H1 (cell line): ENCODE data around the gene SLC16A5. TPM values are rescaled to one million over a fixed set of nuclear protein-coding genes. Genes with fewer than 3 reads are reported as not detected.

Experiments used
- ASH2L ChIP-seq: fragments of 200-600, 300-600 bp; sonication (generic); IDR thresholded peaks from one replicate; pipeline ENCODE4 v1.7.1; 2017; ENCODE audit warnings: low read length
- CHD2 ChIP-seq: IDR thresholded peaks from 2 replicates; pipeline ENCODE4 v1.6.1; 2012; ENCODE audit warnings: low read length, improper control_type of control experiment
- CREB1 ChIP-seq: IDR thresholded peaks from 2 replicates; pipeline ENCODE4 v1.6.1; 2012; ENCODE audit warnings: inconsistent platforms
- CTBP2 ChIP-seq: IDR thresholded peaks from 2 replicates; pipeline ENCODE4 v1.7.0; 2011; ENCODE audit warnings: borderline replicate concordance, mild to moderate bottlenecking, moderate library complexity, mixed read lengths, low read length; ENCODE audit not compliant: insufficient read depth, insufficient read length
- EGR1 ChIP-seq: IDR thresholded peaks from 2 replicates; pipeline ENCODE4 v1.6.1; 2011; ENCODE audit warnings: low read depth, low read length, borderline replicate concordance
- HDAC6 ChIP-seq: IDR thresholded peaks from one replicate; pipeline ENCODE4 v1.7.1; 2012; ENCODE audit warnings: low read depth, mild to moderate bottlenecking, inconsistent platforms, low read length, moderate library complexity
- JUND ChIP-seq: IDR thresholded peaks from 2 replicates; pipeline ENCODE4 v1.6.1; 2011; ENCODE audit warnings: mild to moderate bottlenecking, improper control_type of control experiment, low read length
- KDM5A ChIP-seq: fragments of 200-600 bp; IDR thresholded peaks from 2 replicates; pipeline ENCODE4 v1.7.1; 2012; ENCODE audit warnings: mild to moderate bottlenecking, low read length, inconsistent platforms, mixed read lengths
- RBBP5 ChIP-seq: IDR thresholded peaks from 2 replicates; pipeline ENCODE4 v1.7.1; 2012; ENCODE audit warnings: low read depth, mild to moderate bottlenecking, inconsistent platforms, low read length, moderate library complexity, borderline replicate concordance
- RFX5 ChIP-seq: IDR thresholded peaks from 2 replicates; pipeline ENCODE4 v1.6.1; 2011; ENCODE audit warnings: low read depth, low read length, improper control_type of control experiment, borderline replicate concordance
- RNF2 ChIP-seq: fragments of 200-900, 300-1000 bp; sonication (generic); IDR thresholded peaks from 2 replicates; pipeline ENCODE4 v1.7.1; 2016; ENCODE audit warnings: borderline replicate concordance, low read depth, mild to moderate bottlenecking, antibody characterized with exemption, low read length; ENCODE audit not compliant: poor library complexity, severe bottlenecking; ENCODE audit errors: missing control alignments
- SIN3A ChIP-seq, 2 experiments: IDR thresholded peaks in 1 of 2; conservative IDR thresholded peaks in 1 of 2; 2 replicates each; pipeline ENCODE4 v1.6.1; 2011 to 2012; ENCODE audit warnings: low read length in 2 of 2, improper control_type of control experiment in 1 of 2, low read depth in 1 of 2, mild to moderate bottlenecking in 1 of 2
- SIRT6 ChIP-seq: IDR thresholded peaks from one replicate; pipeline ENCODE4 v1.7.1; 2012; ENCODE audit warnings: low read length, inconsistent platforms
- SP1 ChIP-seq: IDR thresholded peaks from 2 replicates; pipeline ENCODE4 v1.6.1; 2011; ENCODE audit warnings: low read depth, low read length
- TAF7 ChIP-seq: optimal IDR thresholded peaks from 2 replicates; pipeline ENCODE3; 2011; ENCODE audit warnings: low read depth, mild to moderate bottlenecking, inconsistent platforms, low read length, moderate library complexity, borderline replicate concordance
- TBP ChIP-seq: IDR thresholded peaks from 2 replicates; pipeline ENCODE4 v1.6.1; 2011; ENCODE audit warnings: low read depth, low read length, improper control_type of control experiment
- TEAD4 ChIP-seq: IDR thresholded peaks from 2 replicates; pipeline ENCODE4 v1.6.1; 2012; ENCODE audit warnings: low read depth, low read length, inconsistent platforms, mixed read lengths
- YY1 ChIP-seq: IDR thresholded peaks from 2 replicates; pipeline ENCODE4 v1.6.1; 2011; ENCODE audit warnings: low read depth, mild to moderate bottlenecking, low read length
- polyA plus RNA-seq, 7 experiments: library from polyadenylated mRNA; depleted of rRNA in 3 of 7; stranded (reverse) in 5 of 7; unstranded in 2 of 7; fragments of >200 nt in 5 of 7; fragments of 200-250 nt in 2 of 7; gene quantifications; 1 replicate in 5 of 7; 2 replicates in 1 of 7; 4 replicates in 1 of 7; pipeline versions ENCODE4 v1.2.1 to v1.2.3, GENCODE V29; 2011 to 2013; ENCODE audit warnings: missing spikeins in 2 of 7, mixed read lengths in 2 of 7
- total RNA-seq: library from RNA; stranded (reverse); fragmentation: NEBNext Ultra II Directional; extraction: Animal tissue kit (Norgen Biotek cat#: 25700); gene quantifications from 2 replicates; pipeline ENCODE4 v1.2.1, GENCODE V29; 2021
- TF ChIP-seq, protein P1 (sequence below): IDR thresholded peaks from 2 replicates; pipeline ENCODE4 v1.6.1; 2012; ENCODE audit warnings: inconsistent platforms

Gene SLC16A5
- total and polyA plus RNA-seq, 2 of the 8 experiments (the other 6 are each of a cell fraction or from before 2014, with no cell fraction given), result 17.1 to 34.7 TPM

DNA sequence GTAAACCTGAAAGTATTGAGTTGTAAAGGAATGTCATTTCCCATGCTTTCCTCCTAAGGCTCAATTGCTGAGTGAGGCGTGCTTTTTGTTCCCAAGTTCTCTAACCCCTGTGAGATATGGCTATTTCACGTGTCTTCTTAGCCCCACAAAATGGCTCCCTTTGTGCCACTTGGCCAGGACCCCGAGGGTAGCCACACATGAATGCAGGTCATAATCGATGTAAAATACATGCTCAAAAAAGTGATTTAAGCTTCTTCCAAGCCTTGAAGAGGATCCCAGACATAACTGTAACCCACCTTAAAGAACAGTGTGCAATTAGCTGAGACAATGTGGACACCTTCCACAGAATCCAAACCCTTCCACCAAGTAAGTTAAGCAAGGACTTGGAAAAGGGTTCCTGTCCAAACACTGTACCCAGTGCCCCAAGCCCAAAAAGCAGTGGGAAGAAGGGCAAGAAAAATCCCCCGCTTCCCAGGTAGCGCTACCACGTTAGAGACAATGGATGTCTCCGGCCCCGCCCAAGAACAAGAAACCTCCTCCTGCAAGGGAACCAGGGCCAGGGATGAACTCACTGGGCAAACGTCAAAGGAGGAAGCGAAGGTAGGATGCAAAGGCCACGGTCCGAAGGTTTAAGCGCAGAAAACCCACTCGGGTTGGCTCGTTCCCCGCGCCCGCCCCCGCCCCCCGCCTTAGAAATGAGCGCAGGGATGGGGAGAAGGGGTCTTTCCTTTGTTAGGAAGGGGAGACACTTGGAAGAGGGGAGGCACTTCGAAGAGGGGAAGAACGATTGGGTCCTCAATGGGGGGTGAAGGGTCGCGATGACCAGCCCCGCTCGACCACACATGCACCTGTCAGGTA is 65.4 kb downstream of the SLC16A5 start (continued):
- no peak for TF ChIP-seq KDM5A
- TF ChIP-seq SIRT6, result no peak
- TF ChIP-seq JUND, result no peak
- TF ChIP-seq YY1, result peak; percentile 77
- no peak for TF ChIP-seq CHD2
- TF ChIP-seq ASH2L, result peak; percentile 7
- no peak for TF ChIP-seq SP1
- TF ChIP-seq CREB1, result no peak
- no peak for TF ChIP-seq RFX5
- TF ChIP-seq, protein P1, sequence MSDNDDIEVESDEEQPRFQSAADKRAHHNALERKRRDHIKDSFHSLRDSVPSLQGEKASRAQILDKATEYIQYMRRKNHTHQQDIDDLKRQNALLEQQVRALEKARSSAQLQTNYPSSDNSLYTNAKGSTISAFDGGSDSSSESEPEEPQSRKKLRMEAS, result peak; percentile 69
- no peak for TF ChIP-seq TAF7
- TF ChIP-seq HDAC6, result no peak
- TF ChIP-seq SIN3A (conservative IDR thresholded peaks at IDR 0.05 in 1 of 2, IDR thresholded peaks at IDR 0.05 in 1 of 2; ENCODE audit: low read depth in 1 of 2, low read length in 2 of 2), result peak in 1 of 2 experiments; percentile 73; a peak in 2 of 4 replicates
- no peak for TF ChIP-seq TEAD4
- no peak for TF ChIP-seq RBBP5
- no peak for TF ChIP-seq EGR1
- TF ChIP-seq CTBP2, result no peak
- no peak for TF ChIP-seq RNF2
- TF ChIP-seq TBP, result peak; percentile 26; the same call in 1 of the 2 replicates
- TF ChIP-seq, all 59 proteins: peak for 8
